HL-60 (cell line): ENCODE measurements around the gene NFE2L3.

Source experiments
- CTCF ChIP-seq: IDR thresholded peaks from one replicate; pipeline ENCODE4 v1.5.1; 2011; ENCODE audit warnings: low read length, control low read depth, inconsistent platforms; ENCODE audit not compliant: insufficient read depth
- GABPA ChIP-seq: IDR thresholded peaks from 2 replicates; pipeline ENCODE4 v1.6.1; 2012; ENCODE audit warnings: low read depth
- POLR2AphosphoS5 ChIP-seq: IDR thresholded peaks from 2 replicates; pipeline ENCODE4 v1.6.1; 2012; ENCODE audit warnings: low read depth

- TF ChIP-seq CTCF (no peak), GABPA (no peak), POLR2AphosphoS5 (no peak)
Observed at GRCh38 chr7:26202019-26202990, 50.3 kb downstream of the NFE2L3 start.
